T-helper 2 cell (primary cell): ENCODE data around the gene RIPK1.
A peak's percentile ranks its signal among the peaks of the same experiment; 100 is the strongest.

Source experiments
- DNase-seq, 5 experiments: peaks; one replicate each; pipeline versions ENCODE4 v3.0.0 to v3.0.0-alpha.2; 2012 to 2022

RIPK1 gene

DNA sequence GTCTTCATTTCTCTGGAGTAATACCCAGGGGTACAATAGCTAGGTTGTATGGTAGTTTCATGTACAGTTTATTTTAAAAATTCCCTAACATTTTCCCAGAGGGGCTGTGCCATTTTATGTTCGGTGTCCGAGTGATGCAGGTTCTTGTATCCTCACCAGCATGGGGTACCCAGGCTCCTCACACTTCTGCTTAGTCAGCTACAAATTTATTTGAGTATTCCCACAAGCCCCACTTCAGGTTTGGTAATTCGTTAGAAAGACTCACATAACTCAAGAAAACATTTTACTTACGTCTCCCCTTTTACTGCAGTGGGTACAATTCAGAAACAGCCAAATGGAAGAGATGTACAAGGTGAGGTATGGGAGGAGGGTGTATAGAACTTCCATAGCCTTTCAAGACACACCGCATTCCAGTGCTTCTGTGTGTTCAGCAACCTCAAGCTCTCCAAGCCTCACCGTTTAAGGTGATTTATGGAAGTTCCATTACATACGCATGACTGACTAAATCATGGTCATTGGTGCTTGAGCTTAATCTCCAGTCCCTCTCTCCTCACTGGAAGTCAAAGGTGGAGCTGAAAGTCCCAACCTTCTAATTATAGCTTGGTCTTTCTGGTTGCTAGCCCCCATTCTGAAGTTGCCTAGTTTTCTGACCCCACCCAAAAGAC, 18.1 kb downstream of the RIPK1 start:
- no peak for DNase-seq

DNA sequence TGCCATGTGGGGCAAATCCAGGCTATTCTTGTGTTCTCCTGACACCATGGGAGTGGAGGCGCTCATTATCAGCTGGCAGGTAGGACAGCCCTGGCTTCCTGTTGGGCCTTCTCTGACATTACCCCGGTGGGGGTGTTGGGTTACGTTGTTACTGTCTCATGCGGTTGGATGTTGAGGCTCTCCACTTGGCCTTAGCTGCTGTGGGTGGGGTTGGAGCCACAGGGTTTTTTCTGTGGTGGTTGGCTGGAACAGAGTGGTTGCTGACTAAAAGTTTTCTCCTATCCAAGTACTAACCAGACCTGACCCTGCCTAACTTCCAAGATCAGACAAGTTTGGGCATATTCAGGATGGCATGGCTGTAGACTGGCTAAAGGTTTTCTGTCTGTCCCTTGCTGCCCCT, 20.2 kb downstream of the RIPK1 start:
- DNase-seq = peak in 1 of 5 experiments; percentile 33

GRCh38 chr6:3088968-3089367, 20.7 kb downstream of the RIPK1 start:
- DNase-seq = no peak

GRCh38 chr6:3090013-3090412, 21.7 kb downstream of the RIPK1 start:
- no peak for DNase-seq

- no peak for DNase-seq
Observed at GRCh38 chr6:3094815-3095214, 26.5 kb downstream of the RIPK1 start.

DNA sequence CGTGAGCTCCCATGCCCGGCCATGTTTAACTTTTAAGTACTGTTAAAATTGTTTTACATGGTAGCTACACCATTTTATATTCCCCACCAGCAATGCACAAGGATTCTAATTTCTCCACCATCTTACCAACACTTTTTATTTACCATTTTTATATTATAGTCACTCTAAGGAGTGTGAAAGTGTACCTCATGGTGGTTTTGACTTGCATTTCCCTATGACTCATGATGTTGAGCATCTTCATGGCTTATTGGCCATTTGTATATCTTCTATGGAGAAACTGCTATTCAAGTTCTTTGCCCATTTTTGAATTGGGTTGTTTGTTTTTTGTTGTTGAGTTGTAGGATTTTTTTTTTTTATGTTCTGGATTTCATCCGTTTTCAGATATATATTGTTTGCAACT, 34.6 kb downstream of the RIPK1 start:
- peak in 1 of 5 experiments; percentile 19 for DNase-seq

GRCh38 chr6:3108746-3109414, 40.6 kb downstream of the RIPK1 start:
- DNase-seq = no peak

DNA sequence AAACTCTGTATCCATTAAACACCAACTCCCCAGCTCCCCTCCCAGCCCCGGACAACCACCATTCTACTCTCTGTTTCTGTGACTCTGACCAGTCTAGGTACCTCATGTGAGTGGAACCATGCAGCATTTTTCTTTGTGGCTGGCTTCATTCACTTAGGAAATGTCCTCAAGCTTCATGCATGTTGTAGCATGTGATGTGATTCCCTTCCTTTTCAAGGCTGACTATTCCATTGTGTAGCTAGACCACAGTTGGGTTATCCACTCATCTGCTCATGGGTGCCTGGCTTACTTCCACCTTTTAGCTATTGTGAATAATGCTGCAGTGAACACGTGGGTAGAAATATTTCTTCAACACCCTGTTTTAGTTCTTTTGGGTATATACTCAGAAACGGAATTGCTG, 41.5 kb downstream of the RIPK1 start:
- no peak for DNase-seq

DNA sequence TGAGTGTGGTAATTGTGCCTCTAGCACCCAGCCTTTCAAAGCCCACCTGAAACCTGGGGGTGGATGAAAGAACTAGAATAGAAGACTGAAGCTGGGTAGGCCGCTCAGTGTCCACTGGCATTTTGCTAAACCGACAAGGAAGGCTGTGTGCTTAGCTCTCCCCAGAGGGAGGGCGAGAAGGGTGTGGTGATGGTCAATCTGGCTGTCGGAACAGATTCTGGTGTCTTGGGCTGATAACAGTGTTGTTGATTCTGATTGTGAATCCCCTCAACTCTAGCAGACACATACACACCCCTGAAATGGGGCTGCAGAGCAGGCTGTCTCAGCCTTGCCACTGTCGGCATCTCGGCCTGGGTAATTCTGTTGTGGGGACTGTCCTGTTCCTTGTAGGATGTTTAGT, 46.1 kb downstream of the RIPK1 start:
- DNase-seq = no peak

DNA sequence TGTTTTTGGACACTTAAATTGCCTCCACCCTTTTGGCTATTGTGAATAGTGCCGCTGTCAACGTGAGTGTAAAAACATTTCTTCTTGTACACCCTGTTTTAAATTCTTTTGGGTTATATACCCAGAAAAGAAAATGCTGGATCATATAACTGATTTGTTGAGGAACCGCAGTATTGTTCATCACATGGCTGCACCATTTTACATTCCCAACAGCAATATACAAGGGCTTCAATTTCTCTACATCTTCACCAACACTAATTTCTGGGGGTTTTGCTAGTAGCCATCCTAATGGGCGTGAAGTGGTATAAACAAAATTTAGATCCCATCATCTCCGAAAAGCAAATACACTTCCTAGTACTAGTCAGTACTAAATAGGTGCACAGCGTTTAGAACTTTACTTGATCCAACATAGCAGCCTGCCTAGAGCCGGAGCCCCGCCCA, 49.6 kb downstream of the RIPK1 start:
- DNase-seq = no peak

DNA sequence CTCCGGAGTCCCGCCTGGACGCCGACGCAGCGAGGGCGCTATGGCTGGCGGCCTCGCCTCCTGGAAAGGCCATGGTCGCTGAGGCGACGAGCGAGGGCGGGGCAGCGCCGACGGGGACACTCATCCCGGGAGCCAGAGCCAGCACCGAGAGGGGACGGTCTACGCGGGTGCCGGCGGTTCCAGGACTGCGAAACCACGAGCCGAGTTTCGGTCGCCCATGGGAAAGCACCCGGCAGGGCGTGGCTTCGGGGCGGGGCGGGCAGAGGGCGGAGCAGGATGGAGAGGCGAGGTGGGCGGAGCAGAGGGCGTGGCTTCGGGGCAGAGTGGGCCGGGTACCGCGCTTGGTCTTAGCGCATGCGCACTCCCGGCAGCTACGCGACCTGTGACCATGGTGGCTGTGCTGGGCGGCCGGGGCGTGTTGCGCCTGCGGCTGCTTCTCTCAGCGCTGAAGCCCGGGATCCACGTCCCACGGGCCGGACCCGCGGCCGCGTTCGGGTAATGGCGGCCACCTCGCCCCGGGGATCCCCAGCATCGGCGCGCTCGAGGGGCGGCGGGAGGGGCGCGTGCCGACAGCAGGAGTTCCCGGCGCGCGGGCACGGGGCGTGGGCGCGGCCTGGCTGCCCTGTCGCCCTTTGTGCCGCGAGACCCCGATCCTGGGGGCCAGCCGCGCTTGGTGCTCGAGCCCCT, 50.2 kb downstream of the RIPK1 start, which contains the start of gene BPHL:
BPHL (plus strand) TSS at position 359 of the 687 bp plus-strand sequence; CDS start at position 389, 30 bp downstream.
- peak; percentile 93 to 100 (median 99) for DNase-seq

DNA sequence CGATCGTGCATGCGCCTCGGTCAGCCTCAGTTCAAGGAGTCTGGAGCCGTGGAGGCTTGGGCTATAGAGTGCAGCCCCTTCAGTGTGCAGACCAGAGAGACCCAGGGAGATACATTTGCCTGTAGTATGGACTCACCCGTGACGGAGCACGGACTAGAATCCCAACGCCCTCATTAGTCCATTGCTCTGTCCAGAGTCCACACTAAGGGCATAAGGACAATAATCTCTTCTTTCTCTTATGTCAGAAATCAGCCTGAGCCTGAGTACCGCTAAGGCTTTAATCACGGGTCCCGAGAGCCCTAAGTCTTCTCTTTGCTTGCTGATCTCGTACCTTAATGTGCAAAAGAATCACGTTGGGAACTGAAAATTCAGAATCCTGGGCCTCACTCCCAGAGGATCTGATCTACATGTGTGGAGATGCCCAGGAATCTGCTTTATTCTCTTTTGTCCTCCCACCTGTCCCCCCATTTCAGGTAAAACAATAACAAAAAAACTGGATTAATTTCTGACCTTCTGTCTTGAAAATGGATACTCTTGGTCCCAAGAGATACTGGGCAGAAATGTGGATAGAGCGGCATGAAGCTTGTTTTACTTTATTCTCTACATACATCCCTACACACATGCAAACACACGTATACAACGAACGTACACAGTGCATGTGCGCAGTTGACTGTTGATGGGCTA, 50.9 kb downstream of the RIPK1 start:
- peak in 1 of 5 experiments; percentile 16 for DNase-seq

DNA sequence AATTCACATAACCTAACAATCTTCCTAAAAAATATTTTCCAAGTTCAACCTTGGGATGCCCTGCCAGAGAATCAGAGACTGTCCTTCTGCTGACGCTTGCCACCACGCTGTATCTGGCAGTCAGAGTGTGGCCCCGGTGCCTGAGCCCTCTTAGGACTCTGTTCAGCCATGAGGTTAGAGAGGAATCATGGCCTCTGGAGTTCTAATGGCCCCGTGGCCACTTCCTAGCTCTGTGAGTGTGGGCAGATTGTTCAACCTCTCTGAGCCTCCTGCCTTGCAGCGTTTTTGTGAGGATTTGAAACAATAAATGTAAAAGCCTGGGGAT, 52.4 kb downstream of the RIPK1 start:
- DNase-seq = no peak

DNA sequence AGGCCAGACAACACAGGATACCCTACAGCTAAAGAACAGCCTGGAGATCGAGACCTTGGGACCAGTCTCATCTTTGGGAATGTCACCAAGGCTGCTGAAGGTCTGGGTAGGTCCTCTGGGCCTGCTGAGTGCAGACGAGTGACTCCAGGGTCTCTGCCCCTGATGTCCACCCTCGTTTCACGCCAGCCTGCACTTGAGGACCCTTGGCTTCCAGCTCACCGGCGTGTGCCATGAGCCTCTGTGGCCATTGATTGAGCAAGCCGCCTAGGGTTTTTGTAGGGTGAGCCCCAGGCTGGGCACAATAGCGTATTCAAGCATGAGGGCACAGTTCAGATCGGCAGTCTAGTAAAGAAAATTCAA, 54.5 kb downstream of the RIPK1 start:
- DNase-seq = no peak

- DNase-seq = no peak
Observed at GRCh38 chr6:3124667-3125066, 56.4 kb downstream of the RIPK1 start.

GRCh38 chr6:3125815-3126214, 57.5 kb downstream of the RIPK1 start:
- no peak for DNase-seq

DNA sequence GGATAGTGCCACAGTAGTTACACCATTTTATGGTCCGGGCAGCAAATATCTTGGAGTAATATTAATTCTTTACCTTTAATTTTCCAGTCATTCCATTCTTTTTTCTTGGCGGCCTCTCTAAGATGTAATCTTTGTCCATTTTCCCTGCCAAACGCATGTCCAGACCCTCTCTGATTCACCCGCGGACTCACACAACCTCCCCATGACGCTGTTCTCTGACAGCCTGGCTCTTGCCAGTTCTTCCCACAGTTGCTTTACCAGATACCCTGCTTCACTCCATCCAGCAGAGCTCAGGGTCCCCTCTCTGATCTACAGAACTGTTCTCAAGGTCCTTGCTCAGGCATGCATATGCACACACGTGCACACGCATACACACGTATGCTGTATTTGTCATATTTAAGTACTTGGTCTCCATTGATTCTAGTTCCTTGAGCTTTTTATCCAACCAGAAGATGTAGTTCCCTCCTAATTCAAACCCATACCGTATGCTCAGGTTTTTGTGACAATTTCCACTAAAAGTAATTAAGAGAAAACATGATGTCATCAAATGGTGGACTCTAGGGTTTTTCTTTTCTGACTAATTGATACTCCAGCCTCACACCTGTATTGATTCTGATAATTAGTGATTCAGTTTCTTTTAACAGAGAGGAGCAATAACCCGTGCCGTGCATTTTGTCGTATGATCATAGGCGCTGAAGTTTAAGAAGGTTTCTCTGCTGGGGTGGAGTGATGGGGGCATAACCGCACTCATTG, 60.2 kb downstream of the RIPK1 start:
- no peak for DNase-seq

- DNase-seq = no peak
Observed at GRCh38 chr6:3131695-3132094, 63.4 kb downstream of the RIPK1 start.

DNA sequence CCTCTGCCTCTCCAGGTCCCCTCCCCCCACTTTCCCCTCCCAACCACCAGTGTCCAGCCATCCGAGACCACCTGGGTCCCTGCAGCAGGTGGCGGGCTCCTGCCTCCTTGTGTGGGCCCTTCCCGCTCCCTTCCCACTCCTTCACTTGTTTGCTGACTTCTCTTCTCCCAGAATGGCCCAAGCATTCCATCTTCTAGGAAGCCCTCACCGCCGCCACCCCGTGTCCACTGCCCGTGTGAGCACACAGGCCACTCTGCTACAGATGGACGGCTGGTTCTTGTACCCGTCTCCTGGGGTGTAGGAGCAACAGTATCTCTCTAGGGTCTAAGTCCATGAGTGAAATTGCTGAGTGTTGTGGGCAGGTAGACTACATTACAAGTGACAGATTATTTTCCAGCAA, 65.2 kb downstream of the RIPK1 start:
- no peak for DNase-seq

DNA sequence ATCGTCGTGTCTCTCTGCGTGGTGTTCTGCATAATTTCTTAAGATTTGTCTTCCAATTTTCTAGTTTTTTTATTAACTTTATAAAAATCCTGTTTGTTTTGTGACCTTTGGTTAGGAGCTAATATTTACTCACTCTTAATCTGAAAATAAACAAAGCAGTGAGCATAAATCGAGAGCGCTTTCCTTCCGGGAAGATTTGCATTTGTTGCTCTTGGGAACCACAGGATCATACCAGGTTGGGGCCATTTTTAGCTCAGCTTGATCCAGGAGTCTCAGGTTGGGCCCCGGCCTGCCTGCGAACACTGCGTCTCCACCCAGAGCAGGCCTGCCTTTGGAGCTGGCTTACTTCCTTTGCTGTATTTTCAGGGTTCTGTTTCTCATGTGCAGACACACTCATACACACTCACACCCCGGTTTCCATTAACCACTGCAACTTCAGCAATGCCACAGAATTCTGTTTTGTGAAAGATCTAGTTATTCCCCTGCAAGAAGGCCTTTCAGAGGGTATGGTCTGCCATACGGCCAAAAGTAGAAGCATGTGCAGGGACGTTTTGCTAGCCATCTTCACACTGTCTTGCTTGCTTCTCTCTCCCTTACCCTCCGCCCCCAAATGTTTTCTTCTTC, 67.5 kb downstream of the RIPK1 start:
- DNase-seq = no peak

GRCh38 chr6:3136292-3137011, 68.2 kb downstream of the RIPK1 start:
- no peak for DNase-seq
